ENCODE data around the gene FAM78B. TPM values are rescaled to one million over a fixed set of nuclear protein-coding genes. Genes with fewer than 3 reads are reported as not detected.

The FAM78B gene
- total and polyA plus RNA-seq, 2 experiments from 2014 or later = 0.16 to 0.43 TPM

GRCh38 chr1:166119471-166119965 lies 47.3 kb downstream of the FAM78B start:
- in situ Hi-C loops (cut with MboI) = no loop called here

GRCh38 chr1:166117776-166118175 lies 49.0 kb downstream of the FAM78B start:
- TF ChIP-seq EZH2phosphoT487 (IDR thresholded peaks at IDR 0.05; ENCODE audit: insufficient read depth, low read depth) (no peak), EZH2 (IDR thresholded peaks at IDR 0.05; ENCODE audit: insufficient read depth, poor library complexity, severe bottlenecking) (no peak)
- no peak overlapping the region for H3K27ac ChIP-seq
- H3K79me2 ChIP-seq (ENCODE audit: insufficient read depth) = no peaks in the 10 kb centered on the region
- H3K9me3 ChIP-seq (ENCODE audit: low read depth) = no peaks in the 10 kb centered on the region
- no peaks in the 10 kb centered on the region for H3F3A ChIP-seq (ENCODE audit: insufficient read depth)
- no peaks in the 10 kb centered on the region for H3K36me3 ChIP-seq (ENCODE audit: low read depth)
- H3K9ac ChIP-seq = no peak overlapping the region
- H3K4me2 ChIP-seq (ENCODE audit: unreplicated experiment) = no peak overlapping the region
- no peak for DNase-seq
- no peak overlapping the region for H2AFZ ChIP-seq
- H3K4me1 ChIP-seq (ENCODE audit: insufficient read depth) = no peaks in the 10 kb centered on the region
- H3K9me2 ChIP-seq (ENCODE audit: insufficient read depth) = no peaks in the 10 kb centered on the region
- no peak overlapping the region for H3K4me3 ChIP-seq
- H3K27me3 ChIP-seq (replicated peaks; ENCODE audit: insufficient read depth) = no peaks in the 10 kb centered on the region
- H4K20me1 ChIP-seq (ENCODE audit: insufficient read depth) = no peaks in the 10 kb centered on the region
- in situ Hi-C loops (cut with MboI) = no loop called here
- 45 to 50% methylated on average over 5 of the region's 5 CpGs for WGBS, 2 experiments (ENCODE audit: low coverage in 1 of 2, low lambda C conversion rate in 2 of 2, missing lambda C conversion rate in 2 of 2)

More at GRCh38 chr1:166119471-166119965, 47.3 kb downstream of the FAM78B start:
- Histone ChIP-seq H3K9me2 (ENCODE audit: insufficient read depth) (no peaks in the 10 kb centered on the region), H4K20me1 (ENCODE audit: insufficient read depth) (no peaks in the 10 kb centered on the region), H3K4me3 (no peak overlapping the region), H3K4me1 (ENCODE audit: insufficient read depth) (no peaks in the 10 kb centered on the region), H3K36me3 (ENCODE audit: low read depth) (no peaks in the 10 kb centered on the region), H3K27me3 (replicated peaks; ENCODE audit: insufficient read depth) (no peaks in the 10 kb centered on the region), H3K27ac (no peak overlapping the region), H3K4me2 (ENCODE audit: unreplicated experiment) (no peak overlapping the region), H2AFZ (no peak overlapping the region), H3K79me2 (ENCODE audit: insufficient read depth) (no peaks in the 10 kb centered on the region), H3F3A (ENCODE audit: insufficient read depth) (no peaks in the 10 kb centered on the region), H3K9me3 (ENCODE audit: low read depth) (no peaks in the 10 kb centered on the region), H3K9ac (no peak overlapping the region)
- TF ChIP-seq EZH2phosphoT487 (IDR thresholded peaks at IDR 0.05; ENCODE audit: insufficient read depth, low read depth) (no peak), EZH2 (IDR thresholded peaks at IDR 0.05; ENCODE audit: insufficient read depth, poor library complexity, severe bottlenecking) (no peak)
- DNase-seq = no peak
- WGBS, 2 experiments (ENCODE audit: low coverage in 1 of 2, low lambda C conversion rate in 2 of 2, missing lambda C conversion rate in 2 of 2) = 24% methylated on average over 11 of the region's 11 CpGs

DNA sequence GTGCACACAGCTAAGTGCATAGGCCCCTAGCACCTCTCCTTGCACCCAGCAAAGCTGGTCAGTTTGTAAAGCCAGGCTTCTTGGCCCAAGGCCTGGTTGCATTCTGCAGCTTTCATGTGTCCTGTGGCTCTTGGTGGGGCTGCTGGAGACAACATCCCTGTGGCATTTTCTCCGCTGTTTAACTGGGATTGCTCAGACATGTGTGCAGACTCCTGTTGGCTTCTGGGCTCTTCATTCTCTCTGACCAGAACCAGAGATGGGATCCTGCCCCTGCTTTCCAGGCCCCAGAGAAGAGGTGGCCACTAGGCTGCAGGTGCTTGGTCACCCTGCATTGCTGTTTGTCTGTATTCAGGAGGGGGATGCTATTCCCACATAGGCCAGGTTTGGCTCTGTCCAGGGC lies 50.8 kb downstream of the FAM78B start:
- H3K27me3 ChIP-seq (replicated peaks; ENCODE audit: insufficient read depth) = no peaks in the 10 kb centered on the region
- no peak overlapping the region for H3K9ac ChIP-seq
- in situ Hi-C loops (cut with MboI) = no loop called here
- WGBS, 2 experiments (ENCODE audit: low coverage in 1 of 2, low lambda C conversion rate in 2 of 2, missing lambda C conversion rate in 2 of 2) = 67 to 90% methylated on average over 1 of the region's 1 CpG
- H3F3A ChIP-seq (ENCODE audit: insufficient read depth) = no peaks in the 10 kb centered on the region
- H2AFZ ChIP-seq = no peak overlapping the region
- no peaks in the 10 kb centered on the region for H3K9me3 ChIP-seq (ENCODE audit: low read depth)
- H3K27ac ChIP-seq = no peak overlapping the region
- no peaks in the 10 kb centered on the region for H3K36me3 ChIP-seq (ENCODE audit: low read depth)
- no peaks in the 10 kb centered on the region for H3K9me2 ChIP-seq (ENCODE audit: insufficient read depth)
- no peaks in the 10 kb centered on the region for H3K4me1 ChIP-seq (ENCODE audit: insufficient read depth)
- no peak for TF ChIP-seq EZH2phosphoT487 (IDR thresholded peaks at IDR 0.05; ENCODE audit: insufficient read depth, low read depth)
- no peak for TF ChIP-seq EZH2 (IDR thresholded peaks at IDR 0.05; ENCODE audit: insufficient read depth, poor library complexity, severe bottlenecking)
- H3K79me2 ChIP-seq (ENCODE audit: insufficient read depth) = no peaks in the 10 kb centered on the region
- H3K4me3 ChIP-seq = no peak overlapping the region
- H3K4me2 ChIP-seq (ENCODE audit: unreplicated experiment) = no peak overlapping the region
- no peaks in the 10 kb centered on the region for H4K20me1 ChIP-seq (ENCODE audit: insufficient read depth)
- no peak for DNase-seq

- no peak overlapping the region for H2AFZ ChIP-seq
- DNase-seq = no peak
- H3F3A ChIP-seq (ENCODE audit: insufficient read depth) = no peaks in the 10 kb centered on the region
- no peak overlapping the region for H3K4me2 ChIP-seq (ENCODE audit: unreplicated experiment)
- H3K27ac ChIP-seq = no peak overlapping the region
- no peak overlapping the region for H3K4me3 ChIP-seq
- H3K9me3 ChIP-seq (ENCODE audit: low read depth) = no peaks in the 10 kb centered on the region
- H3K36me3 ChIP-seq (ENCODE audit: low read depth) = no peaks in the 10 kb centered on the region
- TF ChIP-seq EZH2 (IDR thresholded peaks at IDR 0.05; ENCODE audit: insufficient read depth, poor library complexity, severe bottlenecking) (no peak), EZH2phosphoT487 (IDR thresholded peaks at IDR 0.05; ENCODE audit: insufficient read depth, low read depth) (no peak)
- no peaks in the 10 kb centered on the region for H3K9me2 ChIP-seq (ENCODE audit: insufficient read depth)
- no peak overlapping the region for H3K9ac ChIP-seq
- in situ Hi-C loops (cut with MboI) = no loop called here
- no peaks in the 10 kb centered on the region for H3K79me2 ChIP-seq (ENCODE audit: insufficient read depth)
- 17 to 25% methylated on average over 1 of the region's 1 CpG for WGBS, 2 experiments (ENCODE audit: low coverage in 1 of 2, low lambda C conversion rate in 2 of 2, missing lambda C conversion rate in 2 of 2)
- H3K27me3 ChIP-seq (replicated peaks; ENCODE audit: insufficient read depth) = no peaks in the 10 kb centered on the region
- H3K4me1 ChIP-seq (ENCODE audit: insufficient read depth) = no peaks in the 10 kb centered on the region
- H4K20me1 ChIP-seq (ENCODE audit: insufficient read depth) = no peaks in the 10 kb centered on the region
Measured at GRCh38 chr1:166114419-166114818, 52.4 kb downstream of the FAM78B start.

DNA sequence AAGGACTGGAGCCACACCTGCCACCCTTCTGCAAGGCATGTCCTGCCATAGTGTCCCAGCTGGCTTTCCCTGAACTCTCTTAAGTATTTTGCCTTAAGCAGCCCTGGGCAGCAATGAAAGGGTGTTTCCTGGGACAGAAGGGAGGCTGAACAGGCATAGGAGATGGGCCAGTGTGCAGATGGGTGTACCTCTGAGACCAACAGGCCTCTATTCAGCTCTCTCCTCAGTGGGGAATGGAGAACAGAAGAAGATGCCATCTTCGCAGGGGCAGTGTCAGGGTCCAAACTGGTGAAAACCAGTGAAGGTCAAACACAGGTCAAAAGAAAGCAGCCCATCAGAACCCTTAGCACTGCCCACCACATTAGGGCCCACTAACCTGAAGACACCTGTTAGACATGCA lies 53.2 kb downstream of the FAM78B start:
- H4K20me1 ChIP-seq (ENCODE audit: insufficient read depth) = no peaks in the 10 kb centered on the region
- H3K4me3 ChIP-seq = no peak overlapping the region
- H3F3A ChIP-seq (ENCODE audit: insufficient read depth) = no peaks in the 10 kb centered on the region
- no peaks in the 10 kb centered on the region for H3K79me2 ChIP-seq (ENCODE audit: insufficient read depth)
- no peaks in the 10 kb centered on the region for H3K4me1 ChIP-seq (ENCODE audit: insufficient read depth)
- in situ Hi-C loops (cut with MboI) = no loop called here
- H3K27me3 ChIP-seq (replicated peaks; ENCODE audit: insufficient read depth) = no peaks in the 10 kb centered on the region
- H3K9me2 ChIP-seq (ENCODE audit: insufficient read depth) = no peaks in the 10 kb centered on the region
- TF ChIP-seq EZH2 (IDR thresholded peaks at IDR 0.05; ENCODE audit: insufficient read depth, poor library complexity, severe bottlenecking) (no peak), EZH2phosphoT487 (IDR thresholded peaks at IDR 0.05; ENCODE audit: insufficient read depth, low read depth) (no peak)
- no peaks in the 10 kb centered on the region for H3K36me3 ChIP-seq (ENCODE audit: low read depth)
- no peaks in the 10 kb centered on the region for H3K9me3 ChIP-seq (ENCODE audit: low read depth)
- H2AFZ ChIP-seq = no peak overlapping the region
- 12 to 14% methylated on average over 1 of the region's 1 CpG for WGBS, 2 experiments (ENCODE audit: low coverage in 1 of 2, low lambda C conversion rate in 2 of 2, missing lambda C conversion rate in 2 of 2)
- H3K9ac ChIP-seq = no peak overlapping the region
- no peak overlapping the region for H3K27ac ChIP-seq
- DNase-seq = no peak
- no peak overlapping the region for H3K4me2 ChIP-seq (ENCODE audit: unreplicated experiment)
